HG02840 (cell line): ENCODE results near the gene RHOJ.
"Not testable (repeated sequence)": the region's sequence is repeated elsewhere in the genome, so short reads cannot be mapped to it uniquely, and the experiment has no call there.

Source experiments
- ATAC-seq: cut with Tn5 transposase; IDR thresholded peaks from one replicate; pipeline ENCODE4 v1.9.1; 2021; ENCODE audit warnings: mild to moderate bottlenecking, moderate library complexity, moderate number of reproducible peaks; ENCODE audit not compliant: unreplicated experiment, low FRiP score

The RHOJ gene

GRCh38 chr14:63204407-63205043 is at the start of gene RHOJ:
Gene RHOJ (plus strand): TSS chr14:63204443. CDS start chr14:63204870, 427 bp downstream.
- ATAC-seq, result no peak

DNA sequence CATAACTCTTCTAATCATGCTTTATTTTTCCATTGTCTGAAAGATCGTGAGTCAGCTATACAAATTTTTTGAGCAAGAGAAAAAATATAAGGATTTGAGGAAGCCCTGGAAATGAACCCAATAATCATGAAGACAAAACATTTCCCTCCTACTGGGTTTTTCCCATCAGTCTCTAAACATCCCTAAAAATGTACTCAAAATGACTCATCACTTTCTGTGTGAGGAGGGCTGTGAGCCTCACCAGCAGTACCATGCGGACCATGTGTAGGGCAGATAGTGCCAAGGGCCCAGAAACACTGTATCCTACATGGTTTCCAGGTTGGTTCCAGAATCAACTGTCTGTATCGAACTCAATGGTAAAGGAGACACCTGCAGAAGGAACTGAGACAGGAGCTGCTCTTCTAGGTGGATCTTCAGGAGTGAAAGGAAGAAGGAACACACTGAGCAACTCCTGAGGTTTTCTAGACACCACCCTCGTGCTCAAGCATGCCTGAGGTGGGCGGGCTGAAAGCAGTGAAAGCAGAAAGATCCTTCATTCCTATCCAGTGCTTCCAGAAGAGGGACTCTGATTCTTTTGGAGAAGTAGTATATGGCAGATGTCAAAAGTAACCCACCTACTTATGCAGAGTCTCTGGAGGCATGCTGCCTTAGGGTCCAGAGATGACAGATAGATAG is 48.6 kb upstream of the RHOJ start:
- no peak for ATAC-seq

DNA sequence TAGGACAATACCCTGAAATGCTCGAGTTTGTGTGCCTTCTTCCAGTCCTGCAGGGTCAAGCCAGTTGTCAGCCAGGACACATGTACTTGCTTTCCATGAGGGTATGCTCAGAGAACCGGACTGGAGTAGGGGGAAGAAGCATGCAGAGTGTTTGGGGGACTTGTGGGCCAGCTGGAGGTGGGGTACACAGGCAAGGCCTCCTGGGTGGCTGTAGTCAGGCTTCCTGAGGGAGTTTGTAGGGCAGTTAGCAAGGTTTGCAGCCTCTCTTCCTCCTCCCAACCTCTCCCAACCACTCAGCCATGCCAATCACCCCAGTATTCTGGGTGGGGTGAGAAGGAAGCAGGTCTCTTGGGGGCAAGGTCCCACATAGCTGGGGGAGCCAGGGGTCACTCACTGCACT is 47.0 kb upstream of the RHOJ start:
- ATAC-seq, result no peak

DNA sequence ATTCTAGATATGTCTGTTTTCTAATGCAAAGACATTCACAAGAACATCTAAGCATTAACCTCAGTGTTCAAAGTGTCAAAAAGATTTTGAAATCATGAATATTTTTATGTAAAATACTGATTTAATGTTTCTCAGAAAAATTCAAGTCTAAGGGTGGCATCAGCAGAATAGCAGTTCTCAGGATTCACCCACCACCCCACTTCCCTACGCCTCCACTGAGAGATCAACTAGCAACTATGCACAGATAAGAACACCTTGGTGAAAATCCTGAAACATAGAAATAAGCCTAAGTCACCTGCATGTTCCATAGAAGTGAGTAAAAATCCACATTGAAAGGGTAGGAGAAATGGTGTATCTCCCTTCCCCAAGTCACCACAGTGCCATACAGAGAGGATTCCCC is 40.9 kb upstream of the RHOJ start:
- ATAC-seq, result no peak

- ATAC-seq, result no peak
These were observed 40.0 kb upstream of the RHOJ start for GRCh38 chr14:63164108-63164683.

DNA sequence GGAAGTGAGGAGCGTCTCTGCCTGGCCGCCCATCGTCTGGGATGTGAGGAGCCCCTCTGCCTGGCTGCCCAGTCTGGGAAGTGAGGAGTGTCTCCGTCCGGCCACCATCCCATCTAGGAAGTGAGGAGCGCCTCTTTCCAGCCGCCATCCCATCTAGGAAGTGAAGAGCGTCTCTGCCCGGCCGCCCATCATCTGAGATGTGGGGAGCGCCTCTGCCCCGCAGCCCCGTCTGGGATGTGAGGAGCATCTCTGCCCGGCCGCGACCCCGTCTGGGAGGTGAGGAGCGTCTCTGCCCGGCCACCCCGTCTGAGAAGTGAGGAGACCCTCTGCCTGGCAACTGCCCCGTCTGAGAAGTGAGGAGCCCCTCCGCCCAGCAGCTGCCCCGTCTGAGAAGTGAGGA is 39.0 kb upstream of the RHOJ start:
- not testable (repeated sequence) for ATAC-seq

DNA sequence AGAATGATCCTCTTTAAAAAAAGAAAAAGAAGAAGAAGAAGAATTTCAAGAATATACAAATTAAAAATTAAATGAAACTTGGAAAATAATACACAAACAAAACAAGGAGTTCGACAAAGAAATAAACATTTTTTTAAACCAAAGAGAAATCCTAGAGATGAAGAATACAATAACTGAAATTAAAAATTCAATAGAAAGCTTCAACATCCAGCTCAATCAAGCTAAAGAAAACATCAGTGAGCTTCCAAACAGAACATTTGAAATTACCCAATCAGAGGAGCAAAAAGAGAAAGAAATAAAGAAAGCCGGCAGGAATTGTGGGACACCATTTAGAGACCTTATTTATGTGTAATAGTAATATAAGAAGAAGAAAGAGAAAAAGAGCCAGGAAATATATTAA is 37.2 kb upstream of the RHOJ start:
- no peak for ATAC-seq

DNA sequence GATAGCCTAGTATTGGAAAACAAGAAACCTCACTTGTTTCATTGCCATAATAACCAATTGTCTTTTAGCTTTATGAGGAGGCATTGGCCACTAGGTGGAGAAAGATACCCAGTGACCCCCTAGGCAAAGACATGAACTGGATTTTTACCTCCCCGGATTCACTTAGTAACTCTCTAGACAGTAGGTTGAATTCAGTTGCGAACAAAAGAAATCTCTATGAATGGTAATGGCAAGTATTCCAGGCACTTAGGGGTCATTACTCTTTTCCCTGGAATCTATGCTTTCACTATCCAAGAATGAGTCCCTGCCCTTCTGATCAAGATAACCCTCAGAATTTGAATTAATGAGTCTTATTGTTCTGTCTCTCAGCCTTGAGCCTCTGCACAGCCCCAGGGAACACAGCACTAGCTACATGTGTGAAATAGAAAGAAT is 29.5 kb upstream of the RHOJ start:
- no peak for ATAC-seq

DNA sequence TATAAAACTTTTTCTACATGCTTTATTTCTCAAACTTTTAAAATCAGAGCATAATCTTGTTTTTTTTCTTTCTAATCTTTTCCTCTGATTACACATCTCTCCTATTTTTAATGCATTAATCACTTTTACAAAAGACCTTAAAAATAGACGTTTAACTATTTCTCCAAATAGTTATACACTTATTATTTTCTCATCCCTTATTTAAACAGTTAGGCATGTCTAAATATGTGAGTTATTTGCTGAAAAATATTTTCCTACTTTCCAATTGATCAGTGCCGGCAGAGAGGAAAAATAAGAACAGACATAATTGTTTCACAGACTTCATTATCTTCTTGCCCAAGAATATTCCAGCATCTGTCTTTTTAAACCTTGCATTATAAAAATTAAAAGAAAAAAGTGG is 28.7 kb upstream of the RHOJ start:
- no peak for ATAC-seq

DNA sequence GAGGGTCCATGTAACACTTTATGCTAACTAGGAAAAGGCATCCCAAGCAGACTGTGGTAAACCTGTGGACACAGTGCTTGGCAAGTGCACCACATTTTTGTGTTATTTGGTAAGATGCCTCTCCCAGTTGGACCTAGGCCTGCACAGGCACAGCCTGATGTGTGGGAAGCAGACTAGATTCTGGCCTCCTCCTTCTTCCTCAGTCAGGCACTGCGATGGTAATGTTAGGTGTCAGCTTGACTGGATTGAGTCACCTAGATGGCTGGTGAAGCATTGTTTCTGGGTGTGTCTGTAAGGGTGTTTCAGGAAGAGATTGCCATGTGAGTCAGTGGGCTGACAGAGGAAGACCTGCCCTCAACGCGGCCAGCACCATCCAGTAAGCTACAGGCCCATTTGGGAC is 25.3 kb upstream of the RHOJ start:
- ATAC-seq, result no peak

DNA sequence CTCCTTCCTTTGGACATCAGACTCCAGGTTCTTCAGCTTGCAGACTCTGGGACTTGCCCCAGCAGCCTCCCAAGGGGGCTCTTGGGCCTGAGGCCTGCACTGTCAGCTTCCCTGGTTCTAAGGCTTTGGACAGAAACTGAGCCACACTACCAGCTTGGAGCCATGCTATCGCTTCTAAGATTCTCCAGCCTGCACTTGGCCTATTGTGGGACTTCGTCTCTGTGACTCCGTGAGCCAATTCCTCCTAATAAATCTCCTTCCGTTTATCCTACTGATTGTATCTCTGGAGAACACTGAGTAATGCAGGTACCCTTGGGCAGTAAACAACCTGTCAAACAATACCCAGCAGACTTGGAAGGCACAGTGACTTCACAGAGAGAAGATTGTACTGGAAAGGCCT is 24.9 kb upstream of the RHOJ start:
- no peak for ATAC-seq

- ATAC-seq, result no peak
These were observed 24.2 kb upstream of the RHOJ start for GRCh38 chr14:63180011-63180410.

DNA sequence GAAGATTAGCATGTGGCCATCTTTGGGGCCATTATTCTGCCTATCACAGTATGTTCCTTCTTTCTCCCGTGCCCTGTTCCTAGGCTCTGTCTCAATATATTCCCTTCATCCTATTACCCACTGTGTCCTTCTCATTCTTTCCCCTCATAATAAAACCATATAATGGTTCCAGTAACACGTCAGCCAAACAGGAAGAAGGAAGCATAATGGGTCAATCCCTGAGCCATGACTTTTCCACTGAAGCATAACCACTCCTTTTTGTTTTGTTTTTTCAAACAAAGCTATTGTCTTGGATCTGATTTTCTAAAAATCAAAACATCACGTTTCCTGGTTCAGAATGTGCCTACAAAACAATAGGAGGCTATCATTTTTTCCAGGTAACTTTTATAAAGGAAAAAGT is 21.3 kb upstream of the RHOJ start:
- ATAC-seq, result no peak

- ATAC-seq, result no peak
These were observed 17.8 kb upstream of the RHOJ start for GRCh38 chr14:63186453-63186852.

DNA sequence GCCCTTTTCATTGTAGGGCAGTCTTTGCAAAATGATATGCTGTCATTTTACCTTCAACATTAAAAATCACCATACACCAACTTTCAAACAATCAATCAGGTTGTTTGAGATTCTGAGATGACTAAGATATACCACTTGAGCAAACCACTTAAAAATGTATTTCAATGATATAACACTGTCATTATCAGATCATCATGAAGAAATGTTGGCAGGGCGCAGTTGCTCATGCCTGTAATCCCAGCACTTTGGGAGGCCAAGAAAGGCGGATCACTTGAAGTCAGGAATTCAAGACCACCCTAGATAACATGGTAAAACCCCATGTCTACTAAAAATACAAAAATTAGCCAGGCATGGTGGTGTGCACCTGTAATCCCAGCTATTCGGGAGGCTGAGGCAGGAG is 13.0 kb upstream of the RHOJ start:
- ATAC-seq, result no peak

DNA sequence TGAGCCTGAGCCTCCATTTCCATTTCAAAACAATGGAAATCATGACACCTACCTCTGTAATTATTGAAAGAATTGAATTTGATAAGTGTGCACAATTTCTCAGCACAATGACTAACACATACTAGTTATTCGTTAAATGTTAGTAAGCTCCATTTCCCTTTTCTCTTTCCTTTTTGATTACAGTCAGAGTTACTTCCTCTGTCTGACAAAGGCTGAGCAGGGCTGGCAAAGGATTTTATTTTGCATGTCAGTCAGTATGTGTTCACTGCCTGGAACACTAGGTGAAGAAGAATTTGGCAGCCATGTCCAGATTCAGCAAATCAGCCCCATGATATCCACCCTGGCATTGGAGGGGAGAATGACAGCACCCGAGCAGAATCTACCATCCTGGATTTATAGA is 12.2 kb upstream of the RHOJ start:
- ATAC-seq, result no peak

DNA sequence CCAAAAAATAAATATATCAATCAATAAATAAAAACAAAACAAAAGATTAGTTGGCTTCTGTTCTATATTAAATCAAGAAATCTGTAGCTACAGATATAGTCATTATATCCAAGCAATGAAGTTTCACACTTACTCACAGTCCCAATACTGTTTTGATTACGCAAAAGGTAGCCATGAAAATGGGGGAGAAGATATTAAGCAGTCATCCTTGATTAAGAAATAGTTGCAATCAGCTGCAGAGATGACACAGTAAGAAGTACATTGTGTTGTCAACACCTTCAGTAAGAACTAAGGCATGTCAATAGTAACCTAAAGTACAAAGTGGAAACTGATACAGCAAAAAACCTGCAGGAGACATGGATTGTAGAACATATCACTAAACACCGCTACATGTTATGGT is 11.0 kb upstream of the RHOJ start:
- ATAC-seq, result no peak

- ATAC-seq, result no peak
These were observed 4.1 kb upstream of the RHOJ start for GRCh38 chr14:63200035-63200740.

DNA sequence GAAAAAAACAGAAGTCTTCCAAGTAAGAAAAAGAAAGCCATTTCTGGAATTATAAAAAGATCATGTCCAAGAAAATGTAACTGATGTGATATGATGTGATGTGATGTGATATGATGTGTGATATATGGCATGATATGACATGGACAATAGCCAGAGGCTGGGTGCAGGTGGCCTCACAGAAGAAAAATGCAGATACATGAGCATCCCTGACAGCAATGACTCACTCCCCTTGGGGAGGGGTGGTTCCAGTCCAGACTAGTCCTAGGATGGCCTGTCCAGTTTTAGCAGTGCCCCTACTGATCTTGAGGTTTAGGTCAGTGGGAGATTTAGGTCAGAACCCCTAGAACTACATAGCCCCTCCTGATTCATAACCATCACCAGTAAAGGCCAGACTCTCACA is 3.5 kb upstream of the RHOJ start:
- ATAC-seq, result no peak

DNA sequence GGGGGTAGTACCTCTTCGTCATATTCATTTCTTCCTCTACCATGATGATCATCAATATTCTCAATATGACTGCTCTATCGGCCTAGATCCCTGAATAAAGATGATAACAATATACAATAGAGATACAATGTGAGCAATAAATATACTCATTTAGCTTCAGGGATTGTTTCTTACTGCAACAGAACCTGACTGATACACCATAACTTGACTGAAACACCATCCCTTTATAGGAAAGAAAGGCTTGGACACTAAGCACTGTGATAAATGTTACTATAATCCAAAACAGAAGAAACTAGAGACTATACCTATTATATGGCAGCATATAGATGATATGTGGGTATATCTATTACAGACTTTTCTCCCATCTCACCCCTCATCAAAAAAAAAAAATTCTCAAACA is 1.2 kb upstream of the RHOJ start:
- ATAC-seq, result no peak

DNA sequence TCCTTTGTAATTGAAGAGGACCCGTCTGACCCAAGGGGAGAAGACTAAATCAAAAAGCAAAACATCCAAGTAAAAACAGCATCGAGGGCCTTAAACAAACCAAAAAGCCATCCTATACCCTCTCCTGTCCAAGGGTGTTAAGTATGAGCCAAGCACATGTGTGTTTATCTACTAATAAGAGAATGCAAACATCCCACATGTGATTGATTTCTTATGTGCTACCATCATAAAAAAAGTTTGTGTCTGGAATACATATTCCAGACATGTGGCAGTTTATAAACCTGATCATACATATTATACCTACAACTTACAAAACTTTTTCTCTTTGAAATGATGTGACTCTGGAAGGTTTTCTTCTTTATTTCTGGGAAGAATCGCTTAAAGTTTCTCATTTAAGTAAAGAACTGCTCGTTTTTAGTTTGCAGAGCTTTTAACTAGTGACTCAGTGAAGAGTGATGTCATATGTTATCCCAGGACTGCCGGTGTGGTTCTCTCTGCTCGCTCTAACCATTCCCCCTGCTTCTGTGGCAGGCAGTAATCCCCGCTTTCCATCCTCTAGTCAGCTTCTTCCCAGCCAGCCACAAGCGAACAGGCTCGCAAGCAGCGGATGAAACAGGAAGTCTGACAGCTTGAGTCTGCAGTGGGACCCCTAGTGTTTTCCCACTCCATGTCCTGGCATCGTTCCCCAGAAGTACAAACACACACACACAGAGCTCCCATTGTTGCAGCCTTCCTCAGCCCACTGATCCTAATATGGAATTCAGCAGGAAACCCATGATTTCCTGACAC is 431 bp upstream of the RHOJ start:
- ATAC-seq, result no peak
